Spinal cord (tissue), 10 donors: ENCODE results near the gene GRID1. TPM values are rescaled to one million over a fixed set of nuclear protein-coding genes. Genes with fewer than 3 reads are reported as not detected.
A peak's percentile ranks its signal among the peaks of the same experiment; 100 is the strongest.

Experiments used
- DNase-seq, 6 donors: peaks; one replicate each; pipeline versions ENCODE4 v3.0.0 to v3.0.0-alpha.2; 2013 to 2015; ENCODE audit warnings: low spot score in 6 of 6, low read depth in 4 of 6
- H3K27ac ChIP-seq: one replicate; pipeline ENCODE4 v1.5.1; 2013; ENCODE audit warnings: low read depth, low read length, control low read depth
- H3K27me3 ChIP-seq: one replicate; pipeline ENCODE4 v1.6.1; 2013; ENCODE audit warnings: low read length; ENCODE audit not compliant: control insufficient read depth, insufficient read depth
- H3K36me3 ChIP-seq: one replicate; pipeline ENCODE4 v1.6.1; 2013; ENCODE audit warnings: low read length; ENCODE audit not compliant: control insufficient read depth, insufficient read depth
- H3K4me1 ChIP-seq: one replicate; pipeline ENCODE4 v1.6.1; 2013; ENCODE audit warnings: low read length; ENCODE audit not compliant: control insufficient read depth, insufficient read depth
- H3K4me3 ChIP-seq: one replicate; pipeline ENCODE4 v1.5.1; 2013; ENCODE audit warnings: low read depth, low read length, control low read depth
- H3K9me3 ChIP-seq: one replicate; pipeline ENCODE4 v1.6.1; 2013; ENCODE audit warnings: low read length; ENCODE audit not compliant: control insufficient read depth, insufficient read depth
- WGBS: methylation state at CpG from one replicate; pipeline ENCODE4 v1.1.5; 2013; ENCODE audit warnings: missing lambda C conversion rate; ENCODE audit not compliant: insufficient coverage; 5-methylcytosine and 5-hydroxymethylcytosine counted together
- polyA plus RNA-seq, 2 donors: library from polyadenylated mRNA; unstranded; fragments of 120-200 nt; gene quantifications; one replicate each; pipeline ENCODE4 v1.2.1, GENCODE V29; 2013; ENCODE audit not compliant: insufficient read length in 2 of 2
- total RNA-seq, 2 donors: library from RNA; depleted of rRNA in 1 of 2; stranded (reverse); fragments of 120-200 nt in 1 of 2; fragments of >200 nt in 1 of 2; gene quantifications; one replicate each; pipeline versions ENCODE4 v1.2.3 to v1.2.4, GENCODE V29; 2013 to 2014
- donor health status: healthy.

The GRID1 gene
- total and polyA plus RNA-seq, 4 donors, result 7.6 to 30.1 (median 22.2) TPM

- DNase-seq, result no peak
- Histone ChIP-seq H3K4me1 (peaks cover 21% of the 10 kb centered on the region), H3K27ac (no peak overlapping the region), H3K27me3 (no peaks in the 10 kb centered on the region), H3K36me3 (no peaks in the 10 kb centered on the region), H3K9me3 (no peaks in the 10 kb centered on the region), H3K4me3 (no peak overlapping the region)
- WGBS, result 99% methylated on average over 4 of the region's 4 CpGs
Observed at GRCh38 chr10:86086418-86086817, 280.2 kb downstream of the GRID1 start.

DNA sequence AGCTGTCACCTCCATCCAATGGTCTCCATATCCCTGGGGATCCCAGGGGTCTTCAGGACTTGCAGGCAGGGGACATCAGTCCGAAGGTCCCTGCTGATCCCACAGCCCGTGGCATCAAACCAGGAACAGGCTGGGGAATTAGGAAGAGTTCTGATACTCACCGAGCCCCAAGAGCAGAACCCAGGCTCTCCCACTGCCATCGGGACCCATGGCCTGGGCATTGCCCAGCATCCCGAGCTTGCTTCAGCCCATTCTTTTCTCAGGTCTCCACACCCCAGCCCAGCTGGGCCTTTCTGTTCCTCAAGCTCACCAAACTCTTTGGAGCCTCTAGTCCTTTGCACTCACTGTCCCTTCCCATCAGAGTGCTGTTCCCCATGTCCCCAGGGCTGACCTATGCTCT lies 280.9 kb downstream of the GRID1 start:
- Histone ChIP-seq H3K27me3 (no peaks in the 10 kb centered on the region), H3K27ac (no peak overlapping the region), H3K36me3 (no peaks in the 10 kb centered on the region), H3K4me3 (no peak overlapping the region), H3K9me3 (no peaks in the 10 kb centered on the region), H3K4me1 (peaks cover 19% of the 10 kb centered on the region)
- 96% methylated on average over 5 of the region's 5 CpGs for WGBS
- no peak for DNase-seq

GRCh38 chr10:86085136-86085535 lies 281.5 kb downstream of the GRID1 start:
- H3K27me3 ChIP-seq, result no peaks in the 10 kb centered on the region
- H3K9me3 ChIP-seq, result no peaks in the 10 kb centered on the region
- H3K4me3 ChIP-seq, result no peak overlapping the region
- peaks cover 19% of the 10 kb centered on the region for H3K4me1 ChIP-seq
- DNase-seq, result no peak
- H3K27ac ChIP-seq, result no peak overlapping the region
- 78% methylated on average over 7 of the region's 8 CpGs for WGBS
- H3K36me3 ChIP-seq, result no peaks in the 10 kb centered on the region

GRCh38 chr10:86084585-86084984 lies 282.0 kb downstream of the GRID1 start:
- Histone ChIP-seq H3K27me3 (no peaks in the 10 kb centered on the region), H3K4me3 (no peak overlapping the region), H3K4me1 (peaks cover 19% of the 10 kb centered on the region), H3K36me3 (no peaks in the 10 kb centered on the region), H3K27ac (no peak overlapping the region), H3K9me3 (no peaks in the 10 kb centered on the region)
- WGBS, result no CpG with 5 or more reads among the region's 3 CpGs
- no peak for DNase-seq

DNA sequence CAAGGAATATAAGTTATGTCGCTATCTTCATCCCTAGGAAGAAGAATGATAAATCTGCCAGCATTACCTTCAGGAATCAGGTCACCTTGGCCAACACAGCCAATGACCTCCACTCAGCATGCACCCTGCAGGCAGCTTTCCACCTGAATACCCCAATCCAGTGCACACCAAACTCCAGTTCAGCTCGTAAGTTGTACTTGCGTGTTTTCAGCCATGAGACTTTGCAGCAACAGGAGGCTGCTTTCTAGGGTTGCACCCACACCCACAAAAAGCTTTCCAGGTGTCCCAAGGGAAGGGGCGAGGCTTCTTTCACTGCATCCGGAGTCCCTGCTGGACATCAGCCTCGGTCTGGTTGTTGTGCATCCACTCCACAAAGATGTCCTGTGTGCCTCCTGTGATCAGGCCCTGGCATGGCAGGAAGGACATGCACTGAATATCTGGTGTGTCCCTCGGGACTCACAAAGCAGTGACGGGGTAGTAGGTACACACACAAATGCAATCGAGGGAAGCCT lies 282.9 kb downstream of the GRID1 start:
- DNase-seq, result no peak
- H3K4me3 ChIP-seq, result no peak overlapping the region
- no peak overlapping the region for H3K27ac ChIP-seq
- no peaks in the 10 kb centered on the region for H3K27me3 ChIP-seq
- WGBS, result 85% methylated on average over 9 of the region's 9 CpGs
- peaks cover 23% of the 10 kb centered on the region for H3K4me1 ChIP-seq
- no peaks in the 10 kb centered on the region for H3K9me3 ChIP-seq
- no peaks in the 10 kb centered on the region for H3K36me3 ChIP-seq

- Histone ChIP-seq H3K36me3 (no peaks in the 10 kb centered on the region), H3K9me3 (no peaks in the 10 kb centered on the region), H3K4me3 (no peak overlapping the region), H3K4me1 (peaks cover 28% of the 10 kb centered on the region), H3K27ac (no peak overlapping the region), H3K27me3 (no peaks in the 10 kb centered on the region)
- WGBS, result 94% methylated on average over 9 of the region's 12 CpGs
- DNase-seq, result no peak
Observed at GRCh38 chr10:86083206-86083605, 283.4 kb downstream of the GRID1 start.

GRCh38 chr10:86082556-86082955 lies 284.0 kb downstream of the GRID1 start:
- WGBS, result 100% methylated on average over 2 of the region's 3 CpGs
- Histone ChIP-seq H3K27me3 (no peaks in the 10 kb centered on the region), H3K4me1 (peaks cover 29% of the 10 kb centered on the region), H3K27ac (no peak overlapping the region), H3K4me3 (no peak overlapping the region), H3K36me3 (no peaks in the 10 kb centered on the region), H3K9me3 (no peaks in the 10 kb centered on the region)
- no peak for DNase-seq

GRCh38 chr10:86079088-86079487 lies 287.5 kb downstream of the GRID1 start:
- DNase-seq, result no peak
- H3K27me3 ChIP-seq, result no peaks in the 10 kb centered on the region
- no peaks in the 10 kb centered on the region for H3K9me3 ChIP-seq
- no peak overlapping the region for H3K4me3 ChIP-seq
- peaks cover 19% of the 10 kb centered on the region for H3K4me1 ChIP-seq
- H3K36me3 ChIP-seq, result no peaks in the 10 kb centered on the region
- no peak overlapping the region for H3K27ac ChIP-seq
- WGBS, result 57% methylated on average over 4 of the region's 4 CpGs

DNA sequence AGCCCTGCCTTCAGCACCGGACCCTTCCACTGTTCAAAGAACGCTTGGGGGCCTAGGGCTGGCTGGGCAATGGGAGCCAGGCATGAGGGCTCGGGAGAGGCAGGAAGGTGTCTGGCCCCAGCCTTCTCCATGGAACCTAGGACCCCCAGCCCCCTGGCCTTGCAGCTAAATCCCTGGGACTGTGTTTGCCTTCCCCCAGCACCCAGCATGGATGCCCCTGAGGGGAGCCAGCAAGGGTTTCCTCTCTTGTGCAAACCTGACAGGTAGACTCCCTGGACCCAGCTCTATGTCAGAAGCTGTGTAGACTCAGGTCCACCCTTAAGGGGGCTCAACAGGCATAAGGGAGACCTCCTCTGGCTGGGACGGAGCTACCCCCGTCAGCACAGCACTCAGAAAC lies 288.0 kb downstream of the GRID1 start:
- DNase-seq, result no peak
- Histone ChIP-seq H3K4me3 (no peak overlapping the region), H3K27ac (no peak overlapping the region), H3K27me3 (no peaks in the 10 kb centered on the region), H3K9me3 (no peaks in the 10 kb centered on the region), H3K36me3 (no peaks in the 10 kb centered on the region), H3K4me1 (peaks cover 21% of the 10 kb centered on the region)
- 77% methylated on average over 5 of the region's 5 CpGs for WGBS

GRCh38 chr10:86077871-86078638 lies 288.5 kb downstream of the GRID1 start:
- Histone ChIP-seq H3K27ac (no peak overlapping the region), H3K9me3 (no peaks in the 10 kb centered on the region), H3K4me3 (no peak overlapping the region), H3K4me1 (peaks cover 26% of the 10 kb centered on the region), H3K36me3 (no peaks in the 10 kb centered on the region), H3K27me3 (no peaks in the 10 kb centered on the region)
- WGBS, result 65% methylated on average over 7 of the region's 9 CpGs
- DNase-seq, result peak in 1 of 6 donors; percentile 65
